HT1080 (cell line): ENCODE results near the gene PDPK1. TPM values are rescaled to one million over a fixed set of nuclear protein-coding genes. Genes with fewer than 3 reads are reported as not detected.
"Not testable (repeated sequence)": the region's sequence is repeated elsewhere in the genome, so short reads cannot be mapped to it uniquely, and the experiment has no call there.

ENCODE experiments used
- DNase-seq: peaks from one replicate; pipeline ENCODE4 v3.0.0-alpha.2; 2015; ENCODE audit warnings: low read depth
- total RNA-seq: library from RNA; depleted of rRNA; stranded (reverse); fragments of >200 nt; shearing (Covaris generic); gene quantifications from 2 replicates; pipeline ENCODE4 v1.2.3, GENCODE V29; 2014

The PDPK1 gene
- total RNA-seq, 1 experiment from 2014 or later: 18.2 TPM

- no peak for DNase-seq
These were observed 72.1 kb downstream of the PDPK1 start for GRCh38 chr16:2609827-2610470.

GRCh38 chr16:2610781-2611498 lies 73.1 kb downstream of the PDPK1 start:
- no peak for DNase-seq

GRCh38 chr16:2611499-2611862 lies 73.7 kb downstream of the PDPK1 start:
- no peak for DNase-seq

- not testable (repeated sequence) for DNase-seq
These were observed 74.1 kb downstream of the PDPK1 start for GRCh38 chr16:2611877-2612276.

GRCh38 chr16:2613251-2613650 lies 75.4 kb downstream of the PDPK1 start:
- DNase-seq: not testable (repeated sequence)

- no peak for DNase-seq
These were observed 77.0 kb downstream of the PDPK1 start for GRCh38 chr16:2614761-2615191.

GRCh38 chr16:2618964-2619363 lies 81.1 kb downstream of the PDPK1 start:
- DNase-seq: not testable (repeated sequence)

- not testable (repeated sequence) for DNase-seq
These were observed 81.8 kb downstream of the PDPK1 start for GRCh38 chr16:2619628-2620027.

- not testable (repeated sequence) for DNase-seq
These were observed 83.0 kb downstream of the PDPK1 start for GRCh38 chr16:2620870-2621269.

- not testable (repeated sequence) for DNase-seq
These were observed 83.6 kb downstream of the PDPK1 start for GRCh38 chr16:2621395-2621794.

- not testable (repeated sequence) for DNase-seq
These were observed 89.3 kb downstream of the PDPK1 start for GRCh38 chr16:2627075-2627474.

- not testable (repeated sequence) for DNase-seq
These were observed 93.4 kb downstream of the PDPK1 start for GRCh38 chr16:2631203-2631602.

GRCh38 chr16:2632291-2632690 lies 94.5 kb downstream of the PDPK1 start:
- DNase-seq: not testable (repeated sequence)

GRCh38 chr16:2639071-2639721 lies 101.4 kb downstream of the PDPK1 start:
- DNase-seq: not testable (repeated sequence)

GRCh38 chr16:2639722-2640072 lies 101.9 kb downstream of the PDPK1 start:
- DNase-seq: not testable (repeated sequence)

GRCh38 chr16:2642561-2642960 lies 104.7 kb downstream of the PDPK1 start:
- not testable (repeated sequence) for DNase-seq

GRCh38 chr16:2644754-2645453 lies 107.1 kb downstream of the PDPK1 start:
- DNase-seq: not testable (repeated sequence)

- not testable (repeated sequence) for DNase-seq
These were observed 113.5 kb downstream of the PDPK1 start for GRCh38 chr16:2651268-2651871.
